Mesendoderm (in vitro differentiated cells): Measurements from ENCODE around the gene WDFY1.
"Not testable (repeated sequence)": the region's sequence is repeated elsewhere in the genome, so short reads cannot be mapped to it uniquely, and the experiment has no call there.

Experiments
- DNase-seq: peaks from one replicate; pipeline ENCODE4 v3.0.0; 2013
- H2AK5ac ChIP-seq: 2 replicates; pipeline ENCODE4 v1.6.1; 2013; ENCODE audit warnings: low read length, inconsistent platforms
- H2BK120ac ChIP-seq: 2 replicates; pipeline ENCODE4 v1.6.1; 2013; ENCODE audit warnings: low read depth, mild to moderate bottlenecking, low read length, moderate library complexity, mixed read lengths
- H2BK15ac ChIP-seq: replicated peaks from 2 replicates; pipeline ENCODE4 v1.6.1; 2013; ENCODE audit warnings: low read depth, mild to moderate bottlenecking, moderate library complexity
- H2BK5ac ChIP-seq: 2 replicates; pipeline ENCODE4 v1.6.1; 2013; ENCODE audit warnings: low read length, inconsistent platforms
- H3K18ac ChIP-seq: 2 replicates; pipeline ENCODE4 v1.6.1; 2013; ENCODE audit warnings: mild to moderate bottlenecking, low read length, mixed read lengths
- H3K23ac ChIP-seq: one replicate; pipeline ENCODE4 v1.6.1; 2013; ENCODE audit warnings: low read length
- H3K27ac ChIP-seq: 2 replicates; pipeline ENCODE4 v1.5.1; 2013; ENCODE audit warnings: low read depth, mild to moderate bottlenecking, inconsistent platforms, low read length, moderate library complexity
- H3K27me3 ChIP-seq: 2 replicates; pipeline ENCODE4 v1.6.1; 2013; ENCODE audit warnings: low read length, control low read depth, mild to moderate bottlenecking, inconsistent platforms; ENCODE audit not compliant: insufficient read depth, poor library complexity
- H3K36me3 ChIP-seq: 2 replicates; pipeline ENCODE4 v1.6.1; 2013; ENCODE audit warnings: low read length, inconsistent platforms; ENCODE audit not compliant: control insufficient read depth, insufficient read depth
- H3K4ac ChIP-seq: one replicate; pipeline ENCODE4 v1.6.1; 2013; ENCODE audit warnings: low read depth, mild to moderate bottlenecking, low read length, moderate library complexity
- H3K4me1 ChIP-seq: 2 replicates; pipeline ENCODE4 v1.6.1; 2013; ENCODE audit warnings: low read depth, low read length, inconsistent platforms; ENCODE audit not compliant: control insufficient read depth
- H3K4me2 ChIP-seq: 2 replicates; pipeline ENCODE4 v1.6.1; 2013; ENCODE audit warnings: low read length
- H3K4me3 ChIP-seq: 2 replicates; pipeline ENCODE4 v1.5.1; 2013; ENCODE audit warnings: mild to moderate bottlenecking, low read length
- H3K56ac ChIP-seq: one replicate; pipeline ENCODE4 v1.6.1; 2013; ENCODE audit warnings: low read length
- H3K79me1 ChIP-seq: 2 replicates; pipeline ENCODE4 v1.6.1; 2013; ENCODE audit warnings: low read length, inconsistent platforms
- H3K79me2 ChIP-seq: 2 replicates; pipeline ENCODE4 v1.6.1; 2013; ENCODE audit warnings: mild to moderate bottlenecking, low read length; ENCODE audit not compliant: control insufficient read depth, insufficient read depth
- H3K9ac ChIP-seq: 2 replicates; pipeline ENCODE4 v1.6.1; 2013; ENCODE audit warnings: low read length, inconsistent platforms
- H4K5ac ChIP-seq: one replicate; pipeline ENCODE4 v1.6.1; 2013; ENCODE audit warnings: low read length
- H4K8ac ChIP-seq: one replicate; pipeline ENCODE4 v1.6.1; 2013; ENCODE audit warnings: low read depth, mild to moderate bottlenecking, control low read depth, low read length, moderate library complexity
- WGBS: extraction: QIAGEN DNeasy Blood & Tissue Kit; methylation state at CpG from one replicate; pipeline ENCODE4 v1.1.7; 2013; ENCODE audit warnings: low lambda C conversion rate, missing lambda C conversion rate; ENCODE audit not compliant: insufficient coverage; ENCODE audit errors: extremely low coverage; 5-methylcytosine and 5-hydroxymethylcytosine counted together

WDFY1 gene

DNA sequence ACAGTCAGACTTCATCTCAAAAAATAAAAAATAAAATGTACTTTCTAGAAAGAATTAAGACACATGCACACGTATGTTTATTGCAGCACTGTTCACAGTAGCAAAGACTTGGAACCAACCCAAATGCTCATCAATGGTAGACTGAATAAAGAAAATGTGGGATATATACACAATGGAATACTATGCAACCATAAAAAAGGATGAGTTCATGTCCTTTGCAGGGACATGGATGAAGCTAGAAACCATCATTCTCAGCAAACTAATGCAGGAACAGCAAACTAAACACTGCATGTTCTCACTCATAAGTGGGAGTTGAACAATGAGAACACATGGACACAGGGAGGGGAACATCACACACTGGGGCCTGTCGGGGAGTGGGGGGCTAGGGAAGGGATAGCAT is 72.4 kb downstream of the WDFY1 start:
- not testable (repeated sequence) for H3K27me3 ChIP-seq, H3K23ac ChIP-seq, H3K9ac ChIP-seq, H2BK5ac ChIP-seq, H3K4me2 ChIP-seq, H2AK5ac ChIP-seq, H3K18ac ChIP-seq, H2BK15ac ChIP-seq, H4K8ac ChIP-seq, H3K79me1 ChIP-seq, H3K4me1 ChIP-seq, H4K5ac ChIP-seq, H3K36me3 ChIP-seq, H3K4ac ChIP-seq, DNase-seq, H3K79me2 ChIP-seq, H3K27ac ChIP-seq, H3K56ac ChIP-seq, H2BK120ac ChIP-seq, H3K4me3 ChIP-seq
- WGBS: no CpG with 5 or more reads among the region's 2 CpGs

DNA sequence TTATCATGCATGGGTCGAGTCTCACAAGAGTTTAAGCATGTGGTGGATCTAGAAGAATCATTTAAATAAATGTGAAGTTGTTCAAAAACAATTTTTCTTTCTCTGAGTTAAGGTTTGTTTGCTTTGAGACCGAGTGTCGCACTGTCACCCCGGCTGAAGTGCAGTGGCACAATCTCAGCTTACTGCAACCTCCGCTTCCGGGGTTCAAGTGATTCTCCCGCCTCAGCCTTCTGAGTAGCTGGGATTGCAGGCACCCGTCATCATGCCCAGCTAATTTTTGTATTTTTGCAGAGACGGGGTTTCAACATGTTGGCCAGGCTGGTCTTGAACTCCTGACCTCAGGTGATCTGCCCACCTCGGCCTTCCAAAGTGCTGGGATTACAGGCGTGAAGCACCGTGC is 73.5 kb downstream of the WDFY1 start:
- not testable (repeated sequence) for H2BK120ac ChIP-seq, H3K79me1 ChIP-seq, H3K4me3 ChIP-seq, H3K18ac ChIP-seq, H3K79me2 ChIP-seq, H2BK15ac ChIP-seq, DNase-seq, H2BK5ac ChIP-seq, H3K36me3 ChIP-seq, H4K8ac ChIP-seq, H3K27ac ChIP-seq, H4K5ac ChIP-seq, H3K23ac ChIP-seq, H3K4me2 ChIP-seq, H3K56ac ChIP-seq, H3K9ac ChIP-seq, H2AK5ac ChIP-seq, H3K27me3 ChIP-seq, H3K4me1 ChIP-seq, H3K4ac ChIP-seq
- WGBS: no CpG with 5 or more reads among the region's 12 CpGs

DNA sequence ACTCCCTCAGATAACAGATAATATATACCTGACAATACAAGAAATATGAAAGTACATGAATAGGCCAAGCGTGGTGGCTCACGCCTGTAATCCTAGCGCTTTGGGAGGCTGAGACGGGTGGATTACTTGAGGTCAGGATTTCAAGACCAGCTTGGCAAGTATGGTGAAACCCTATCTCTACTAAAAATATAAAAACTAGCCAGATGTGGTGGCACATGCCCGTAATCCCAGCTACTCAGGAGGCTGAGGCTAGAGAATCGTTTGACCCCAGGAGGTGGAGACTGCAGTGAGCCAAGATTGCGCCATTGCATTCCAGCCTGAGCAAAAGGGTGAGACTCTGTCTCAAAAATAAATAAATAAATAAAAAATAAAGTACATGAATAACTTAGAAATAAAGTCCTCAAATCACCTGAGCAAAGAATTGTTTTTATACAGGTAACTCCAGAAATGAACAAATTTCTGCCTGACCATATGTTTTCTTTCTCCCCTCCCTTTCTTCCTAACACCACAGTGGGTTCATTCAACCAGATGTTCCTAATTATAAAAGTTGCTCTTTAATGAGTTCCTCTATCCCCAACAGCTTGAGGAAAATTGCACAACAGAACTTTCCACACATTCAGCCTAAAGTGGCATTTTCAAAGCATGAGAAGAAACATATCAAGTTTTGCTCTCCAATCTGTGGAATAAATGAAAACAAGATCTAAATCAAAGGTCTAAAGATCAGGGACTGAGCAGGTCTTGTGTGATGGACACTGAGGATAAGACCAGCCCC is 74.1 kb downstream of the WDFY1 start:
- DNase-seq: no peak
- Histone ChIP-seq H3K4me3 (no peak overlapping the region), H2AK5ac (no peak overlapping the region), H3K4ac (no peak overlapping the region), H2BK5ac (no peak overlapping the region), H3K27me3 (no peaks in the 10 kb centered on the region), H4K8ac (no peak overlapping the region), H3K27ac (no peak overlapping the region), H4K5ac (no peak overlapping the region), H2BK15ac (no peak overlapping the region), H3K18ac (no peak overlapping the region), H3K4me1 (no peaks in the 10 kb centered on the region), H3K9ac (no peak overlapping the region), H3K56ac (no peak overlapping the region), H3K23ac (no peak overlapping the region), H2BK120ac (no peak overlapping the region), H3K4me2 (no peak overlapping the region), H3K79me2 (no peaks in the 10 kb centered on the region), H3K79me1 (no peaks in the 10 kb centered on the region), H3K36me3 (peaks cover 4% of the 10 kb centered on the region)
- no CpG with 5 or more reads among the region's 7 CpGs for WGBS

DNA sequence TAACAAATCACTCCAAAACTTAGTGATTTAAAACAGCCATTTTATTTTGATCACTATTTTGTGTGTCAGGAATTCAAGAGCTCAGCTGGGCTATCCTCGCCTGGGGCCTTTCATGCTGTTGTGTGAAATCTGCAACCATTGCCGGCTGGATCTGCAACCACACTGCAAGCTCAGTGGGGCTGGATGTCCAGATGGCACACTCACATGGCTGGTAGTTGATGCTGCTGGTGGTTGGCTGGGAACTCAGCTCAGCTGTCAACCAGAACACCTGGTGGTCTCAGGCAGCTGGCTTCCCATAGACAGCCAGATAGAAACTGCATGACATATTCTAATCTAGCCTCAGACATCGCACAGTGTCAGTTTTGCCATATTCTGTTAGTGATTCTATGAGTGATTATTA is 77.1 kb downstream of the WDFY1 start:
- no CpG with 5 or more reads among the region's 3 CpGs for WGBS
- Histone ChIP-seq H3K79me1 (no peaks in the 10 kb centered on the region), H3K27ac (no peak overlapping the region), H2BK5ac (no peak overlapping the region), H3K4me2 (no peak overlapping the region), H3K23ac (no peak overlapping the region), H3K27me3 (no peaks in the 10 kb centered on the region), H2BK15ac (no peak overlapping the region), H4K8ac (no peak overlapping the region), H4K5ac (no peak overlapping the region), H3K79me2 (no peaks in the 10 kb centered on the region), H3K56ac (no peak overlapping the region), H3K4me3 (no peak overlapping the region), H2AK5ac (no peak overlapping the region), H3K36me3 (no peaks in the 10 kb centered on the region), H2BK120ac (no peak overlapping the region), H3K4me1 (no peaks in the 10 kb centered on the region), H3K4ac (no peak overlapping the region), H3K18ac (no peak overlapping the region), H3K9ac (no peak overlapping the region)
- DNase-seq: no peak

DNA sequence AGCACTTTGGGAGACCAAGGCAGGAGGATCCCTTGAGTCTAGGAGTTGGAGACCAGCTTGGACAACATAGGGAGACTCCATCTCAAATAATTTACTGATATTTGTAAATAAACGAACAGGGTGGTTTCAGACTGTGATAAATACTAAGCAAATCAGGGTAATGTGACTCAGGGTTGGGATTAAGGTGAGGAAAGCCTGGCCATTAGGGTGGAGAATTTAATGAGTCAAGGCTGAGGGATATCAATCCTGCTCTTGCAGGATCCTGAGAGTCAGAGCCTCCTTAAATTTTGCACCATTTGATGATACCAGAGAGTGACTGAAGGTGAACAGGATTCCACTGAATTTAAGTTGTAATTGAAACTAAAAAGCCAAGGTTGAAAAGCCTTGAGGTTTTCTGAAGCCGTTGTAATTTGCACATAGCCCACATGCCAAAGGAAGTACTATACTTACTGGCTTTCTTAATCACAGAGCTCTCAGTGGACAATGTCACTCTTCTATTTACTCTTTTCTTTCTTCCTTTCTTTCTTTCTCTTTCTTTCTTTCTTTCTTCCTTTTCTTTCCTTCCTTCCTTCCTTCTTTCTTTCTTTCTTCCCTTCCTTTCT is 79.1 kb downstream of the WDFY1 start:
- WGBS: no CpG with 5 or more reads among the region's 2 CpGs
- Histone ChIP-seq H3K56ac (no peak overlapping the region), H2BK120ac (peak overlapping the region; percentile 61)

More for the DNA sequence above, 79.1 kb downstream of the WDFY1 start:
- Histone ChIP-seq H2AK5ac (no peak overlapping the region), H3K27ac (no peak overlapping the region), H4K8ac (no peak overlapping the region), H3K23ac (no peak overlapping the region), H3K18ac (no peak overlapping the region), H3K4me2 (no peak overlapping the region), H3K27me3 (no peaks in the 10 kb centered on the region), H3K4ac (no peak overlapping the region), H3K4me1 (no peaks in the 10 kb centered on the region), H3K36me3 (no peaks in the 10 kb centered on the region), H3K79me1 (no peaks in the 10 kb centered on the region), H2BK5ac (no peak overlapping the region), H3K79me2 (no peaks in the 10 kb centered on the region), H2BK15ac (no peak overlapping the region), H3K9ac (no peak overlapping the region), H3K4me3 (no peak overlapping the region), H4K5ac (no peak overlapping the region)
- DNase-seq: no peak
